Hepatocyte (in vitro differentiated cells): ENCODE data around the gene SESN1.

Experiments used
- CTCF ChIP-seq: fragments of 200-600 bp; sonication (generic); IDR thresholded peaks from 2 replicates; pipeline ENCODE4 v1.5.1; 2016; ENCODE audit warnings: antibody characterized with exemption, mild to moderate bottlenecking; ENCODE audit not compliant: poor library complexity
- EZH2 ChIP-seq: fragments of 200-600 bp; sonication (generic); IDR thresholded peaks from 2 replicates; pipeline ENCODE4 v1.6.1; 2016; ENCODE audit warnings: antibody characterized with exemption, mild to moderate bottlenecking, borderline replicate concordance
- EZH2phosphoT487 ChIP-seq: fragments of 200-600 bp; sonication (generic); IDR thresholded peaks from one replicate; pipeline ENCODE4 v1.6.1; 2018; ENCODE audit warnings: antibody characterized with exemption, mild to moderate bottlenecking, low read depth, moderate library complexity; ENCODE audit not compliant: unreplicated experiment, severe bottlenecking

GRCh38 chr6:109081516-109082187, 13.0 kb downstream of the SESN1 start:
- TF ChIP-seq CTCF (no peak), EZH2 (no peak), EZH2phosphoT487 (peak; percentile 79)
